HG03064 (cell line): ENCODE data around the gene TADA2B.

Experiments used
- ATAC-seq: cut with Tn5 transposase; IDR thresholded peaks from one replicate; pipeline ENCODE4 v1.9.1; 2021; ENCODE audit warnings: low read depth; ENCODE audit not compliant: unreplicated experiment

The TADA2B gene

DNA sequence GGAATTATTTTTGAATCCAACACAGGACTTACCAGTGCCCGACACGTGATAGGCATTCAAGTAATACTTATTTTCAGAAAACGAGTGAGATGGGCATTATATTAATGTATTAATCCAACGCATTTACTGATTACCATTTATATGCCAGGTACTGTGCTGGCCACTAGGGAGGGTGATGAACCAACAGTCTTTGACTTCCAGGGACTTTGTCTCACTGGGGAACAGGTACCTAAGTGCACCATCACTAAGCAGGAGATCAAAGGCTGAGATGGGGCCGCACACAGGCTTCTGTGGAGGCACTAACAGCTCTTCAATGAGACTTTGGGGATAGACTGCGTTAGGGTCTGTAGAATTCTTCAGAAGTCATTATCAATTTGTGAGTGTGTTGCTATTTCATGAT, 5.7 kb upstream of the TADA2B start:
- no peak for ATAC-seq

DNA sequence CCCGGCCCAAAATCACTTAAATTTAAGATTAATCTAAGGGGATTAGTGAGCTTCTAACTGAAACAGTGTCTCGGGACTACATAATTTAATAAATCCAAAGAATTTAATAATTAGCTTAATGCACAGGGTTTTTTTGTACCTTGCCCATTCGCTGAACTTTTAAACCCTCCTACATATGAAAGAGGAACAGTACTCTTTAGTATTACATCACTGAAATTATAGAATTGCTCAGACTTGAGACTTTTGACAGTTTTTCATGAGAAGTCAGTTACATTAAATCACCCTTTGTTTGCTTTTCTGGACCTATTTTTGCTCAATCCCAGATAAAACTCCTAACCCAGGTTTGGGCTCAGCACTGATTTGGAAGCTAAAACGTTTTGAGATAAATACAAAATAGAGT, 2.4 kb upstream of the TADA2B start:
- no peak for ATAC-seq

DNA sequence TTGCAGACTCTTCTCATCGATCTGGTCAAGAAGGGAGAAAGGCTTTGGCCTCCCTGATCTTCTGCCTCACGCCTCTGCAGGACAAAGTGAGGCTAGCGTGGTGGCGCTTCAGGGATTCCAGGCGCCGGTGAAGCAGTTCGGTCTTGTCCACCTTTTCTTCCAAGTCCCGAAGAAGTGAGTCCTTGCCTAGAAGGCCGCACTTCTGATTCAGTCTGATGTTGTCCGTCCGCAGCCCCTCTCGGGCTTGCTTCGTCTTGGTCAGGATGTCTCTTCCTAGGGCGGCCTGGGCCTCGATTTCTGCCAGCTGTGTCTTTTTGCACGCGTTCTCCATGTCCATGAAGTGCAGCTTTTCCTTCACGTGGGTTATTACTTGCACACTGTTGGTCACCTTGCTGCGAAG, 1.9 kb upstream of the TADA2B start:
- ATAC-seq = no peak

DNA sequence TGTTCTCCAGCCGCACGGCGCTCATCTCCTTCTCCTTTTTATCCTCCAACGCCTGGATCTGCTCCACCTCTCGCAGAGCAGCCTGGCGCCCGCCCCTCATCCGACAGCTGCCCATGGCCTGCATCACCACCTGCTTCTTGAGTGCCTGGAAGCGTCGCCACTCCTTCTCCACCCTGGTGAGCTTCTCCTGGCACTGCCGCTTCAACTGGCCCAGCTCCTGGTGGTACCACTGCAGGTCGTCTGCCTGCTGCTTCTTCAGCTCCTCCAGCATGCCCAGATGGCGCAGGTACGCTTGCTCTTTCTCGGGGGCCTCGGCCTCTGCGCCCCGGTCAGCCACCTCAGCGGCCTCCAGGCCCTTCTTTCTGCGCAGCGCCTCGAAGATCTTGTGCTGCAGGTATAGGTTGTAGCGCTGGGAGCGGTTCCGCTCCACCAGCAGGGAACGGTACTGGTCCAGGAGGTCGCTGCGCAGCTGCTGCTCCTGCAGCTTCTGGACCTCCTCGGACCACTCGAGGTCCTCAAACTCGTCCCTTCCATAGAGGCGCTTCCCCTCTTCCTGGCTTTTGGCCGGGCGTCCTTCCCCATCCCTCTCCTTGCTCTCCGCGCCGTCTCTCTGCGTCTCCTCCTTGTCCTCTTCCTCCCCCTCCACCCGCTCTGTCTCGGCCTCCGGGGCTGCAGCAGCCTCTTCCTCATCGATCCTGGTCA, 1.2 kb upstream of the TADA2B start:
- no peak for ATAC-seq

DNA sequence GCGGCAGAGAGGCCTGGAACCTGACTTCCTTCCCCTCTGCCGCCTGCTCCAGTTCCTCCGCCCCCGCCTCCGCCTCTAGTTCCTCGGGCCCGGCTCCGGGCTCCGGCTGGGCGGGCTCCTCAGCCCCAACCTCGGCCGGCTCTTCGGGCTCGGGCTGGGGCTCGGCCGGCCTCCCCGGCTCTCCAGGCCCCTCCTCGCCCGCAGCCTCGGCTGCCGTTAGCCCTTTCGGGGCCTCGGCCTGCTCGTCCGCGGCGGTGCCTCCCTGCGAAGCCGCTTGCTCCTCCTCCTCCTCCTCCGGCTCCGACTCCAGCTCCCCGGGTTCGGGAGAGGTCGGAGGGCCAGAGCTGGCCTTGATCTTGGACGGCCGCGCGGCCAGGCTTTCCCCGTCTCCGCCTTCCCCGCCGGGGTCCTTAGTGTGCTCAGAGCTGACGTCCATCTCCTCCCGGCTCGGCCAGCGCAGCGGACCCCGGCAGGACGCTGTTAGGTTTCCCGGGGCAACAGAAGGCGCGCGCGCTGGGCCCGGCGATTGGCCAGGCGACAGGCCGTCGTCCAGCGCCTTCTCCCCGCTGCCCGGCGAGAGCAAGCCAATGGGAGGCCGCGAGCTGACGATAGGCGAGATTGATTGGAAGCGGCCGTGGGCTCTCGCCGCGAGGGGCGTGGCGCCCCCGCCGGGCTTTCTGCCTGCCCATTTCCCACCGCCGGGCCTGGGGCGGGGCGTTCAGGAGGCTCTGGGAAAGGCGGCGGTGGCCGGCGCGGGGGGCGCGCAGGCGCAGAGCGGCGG, 479 bp upstream of the TADA2B start:
- ATAC-seq = peak; percentile 73

DNA sequence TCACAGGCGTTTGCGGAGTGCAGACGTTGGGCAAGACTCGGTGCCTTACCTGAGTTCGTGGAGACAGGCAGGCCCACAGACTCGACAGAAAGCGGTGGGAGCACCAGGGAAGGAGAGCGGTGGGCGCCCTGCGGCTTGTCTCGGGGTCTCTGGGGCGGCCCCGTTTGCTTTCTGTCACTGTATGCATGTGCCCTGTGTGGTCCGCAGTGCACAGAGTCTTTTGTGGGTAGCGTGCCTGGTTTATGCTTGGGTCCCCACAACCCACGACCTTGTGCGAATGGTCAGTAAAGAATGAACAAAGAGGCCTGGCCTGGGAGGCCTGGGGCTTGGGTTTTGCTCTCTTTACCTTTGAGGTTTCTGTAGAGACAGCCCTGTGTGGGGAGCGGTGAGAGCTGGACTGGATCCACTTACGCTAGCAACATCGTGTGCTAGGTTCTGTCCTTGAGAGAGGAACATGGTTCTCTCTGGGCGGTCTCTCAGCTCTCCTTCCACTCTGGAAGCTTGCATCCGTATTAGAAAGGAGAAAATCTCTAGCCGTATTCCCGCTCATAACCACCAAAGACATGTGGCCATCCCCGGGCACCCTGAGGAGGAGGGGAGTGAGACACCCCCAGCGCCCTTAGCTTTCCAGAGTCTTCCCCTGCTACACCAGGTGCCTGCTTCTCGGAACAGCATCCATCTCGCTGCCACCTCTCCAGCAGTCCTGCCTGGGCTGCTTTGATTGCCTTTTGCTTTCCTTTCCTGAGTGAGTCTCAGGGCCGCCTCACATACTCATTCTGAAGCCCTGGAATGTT, 1.2 kb downstream of the TADA2B start:
- no peak for ATAC-seq

DNA sequence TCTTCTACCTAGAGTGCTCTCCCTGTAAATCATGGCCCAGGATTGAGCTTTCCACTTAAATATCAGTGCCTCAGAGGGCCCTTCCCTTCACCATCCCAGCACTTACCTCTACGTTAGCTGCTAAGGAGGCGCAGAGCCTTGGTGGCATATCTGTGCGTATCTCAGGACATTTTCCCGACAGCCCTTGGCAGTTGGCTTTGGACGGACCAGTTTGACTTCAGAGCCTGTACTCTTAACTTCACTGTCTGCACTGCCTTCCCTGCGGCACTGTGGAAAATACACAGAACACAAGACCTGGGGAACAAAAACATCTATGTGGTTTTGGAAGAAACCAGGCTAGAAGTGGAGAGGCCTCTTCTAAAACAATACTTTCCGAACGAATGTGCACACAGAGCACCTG, 2.4 kb downstream of the TADA2B start:
- no peak for ATAC-seq

DNA sequence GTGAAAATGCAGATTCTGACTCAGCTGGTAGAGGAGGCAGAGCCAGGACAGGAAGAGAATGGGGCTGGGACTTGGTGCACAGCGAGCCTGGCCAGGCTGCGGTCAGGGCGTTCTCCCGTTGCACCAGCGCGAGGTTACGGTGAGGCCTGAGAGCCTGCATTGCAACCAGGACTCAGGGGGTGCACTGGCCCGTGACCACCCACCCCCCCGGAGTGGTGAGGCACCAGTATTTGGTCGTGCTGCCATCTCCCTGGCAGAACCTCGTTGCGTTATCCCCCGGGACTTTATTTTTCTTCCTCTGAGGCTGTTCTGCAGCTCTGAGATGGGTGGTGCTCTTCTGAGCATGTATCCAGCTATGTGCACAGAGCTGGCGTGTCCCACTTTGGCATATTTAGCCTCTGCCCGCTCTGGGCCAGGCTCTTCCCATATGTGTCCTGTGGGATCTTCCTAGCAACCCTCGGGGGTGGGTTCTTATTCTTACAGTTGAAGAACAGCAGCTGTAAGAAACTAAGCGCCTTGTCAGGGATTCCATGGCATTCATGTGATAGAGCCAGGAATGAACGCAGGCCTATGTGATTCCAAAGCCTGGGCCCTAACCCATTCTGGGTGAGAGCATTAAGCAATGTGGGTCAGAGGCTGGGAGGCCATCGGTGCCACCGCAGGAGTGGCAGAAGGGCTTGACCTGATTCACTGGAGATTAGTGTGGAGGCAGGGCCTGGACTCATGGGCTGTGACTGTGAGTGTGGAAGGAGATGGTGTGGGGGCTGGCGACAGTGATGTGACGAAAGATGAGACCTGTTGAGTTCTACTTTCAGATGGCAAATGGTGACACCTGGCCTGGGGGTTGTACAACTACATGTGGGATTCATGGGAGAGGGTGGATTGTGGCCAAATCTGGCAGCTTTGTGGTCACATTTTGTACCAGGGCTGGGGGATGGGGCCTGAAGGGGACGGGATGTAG, 3.1 kb downstream of the TADA2B start:
- no peak for ATAC-seq

DNA sequence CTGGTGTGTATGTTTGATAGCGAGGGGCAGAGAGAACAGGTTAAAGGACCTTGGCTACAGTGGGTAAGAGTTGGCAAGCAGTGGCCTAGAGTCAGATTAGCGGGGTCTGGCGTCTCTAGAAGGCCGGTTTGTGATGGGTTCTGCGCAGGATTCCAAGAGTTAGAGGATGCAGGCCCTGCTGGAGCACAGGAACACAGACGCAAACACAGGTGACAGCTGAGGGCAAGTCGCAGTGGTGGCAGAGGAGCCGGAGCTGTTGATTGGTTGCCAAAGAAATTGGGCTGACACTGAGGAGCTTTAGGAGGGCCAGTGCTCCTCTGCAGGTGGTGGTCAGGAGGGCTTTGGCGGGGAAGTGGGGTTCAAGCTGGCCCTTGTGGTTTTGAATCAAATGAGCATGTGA, 3.8 kb downstream of the TADA2B start:
- no peak for ATAC-seq

DNA sequence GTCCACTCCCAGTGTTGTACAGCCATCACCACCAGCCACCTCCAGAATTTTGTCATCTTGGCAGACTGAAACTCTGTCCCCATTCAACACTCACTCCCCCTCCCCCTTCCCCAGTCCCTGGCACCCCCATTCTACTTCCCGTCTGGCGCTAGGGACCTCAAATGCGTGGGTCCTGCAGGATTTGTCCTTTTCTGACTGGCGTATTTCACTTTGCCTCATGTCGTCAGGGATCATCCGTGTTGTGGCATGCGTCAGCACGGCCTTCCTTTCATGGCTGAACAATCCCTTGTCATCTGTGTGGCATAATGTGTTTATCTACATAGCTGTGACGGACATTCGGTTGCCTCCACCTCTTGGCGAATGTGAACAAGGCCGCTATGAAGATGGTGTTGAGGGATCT, 5.5 kb downstream of the TADA2B start:
- ATAC-seq = no peak

DNA sequence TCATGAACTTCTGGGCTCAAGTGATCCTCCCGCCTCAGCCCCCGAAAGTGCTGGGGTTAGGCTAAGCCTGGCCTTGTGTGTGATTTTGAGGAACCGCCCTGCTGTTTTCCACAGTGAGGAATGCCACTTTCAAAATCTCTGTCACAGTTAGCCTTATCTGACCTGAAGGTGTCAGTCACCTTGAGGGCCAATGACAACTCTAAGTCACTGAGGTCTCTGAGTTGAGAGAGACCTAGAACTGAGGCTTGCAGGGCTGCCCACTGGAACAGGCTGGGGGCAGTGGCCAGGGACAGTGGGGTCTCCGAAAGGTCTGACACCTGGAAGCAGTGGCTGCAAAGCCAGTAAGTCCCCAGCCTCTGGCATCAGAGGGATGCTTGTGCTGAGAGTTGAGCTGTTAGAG, 6.1 kb downstream of the TADA2B start:
- ATAC-seq = no peak

DNA sequence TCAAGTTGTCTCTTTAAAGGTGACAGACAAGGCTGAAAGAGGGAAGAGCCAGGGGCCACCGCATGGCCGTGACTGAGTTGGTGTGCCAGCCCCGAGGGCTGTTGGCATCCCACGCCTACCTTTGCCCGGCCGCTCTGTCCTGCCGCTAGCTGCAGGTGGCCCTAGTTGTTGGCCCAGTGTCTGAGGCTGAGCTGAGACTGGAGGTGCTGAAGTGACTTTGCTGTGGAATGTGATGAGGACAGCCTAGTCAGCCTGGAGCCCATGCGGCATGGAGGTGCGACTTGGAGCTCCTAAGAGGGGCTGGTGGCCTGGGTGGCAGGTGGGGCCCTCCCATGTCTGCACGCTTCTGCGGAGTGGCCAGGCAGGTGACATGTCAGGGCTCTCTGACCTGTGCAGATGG, 6.6 kb downstream of the TADA2B start:
- no peak for ATAC-seq

DNA sequence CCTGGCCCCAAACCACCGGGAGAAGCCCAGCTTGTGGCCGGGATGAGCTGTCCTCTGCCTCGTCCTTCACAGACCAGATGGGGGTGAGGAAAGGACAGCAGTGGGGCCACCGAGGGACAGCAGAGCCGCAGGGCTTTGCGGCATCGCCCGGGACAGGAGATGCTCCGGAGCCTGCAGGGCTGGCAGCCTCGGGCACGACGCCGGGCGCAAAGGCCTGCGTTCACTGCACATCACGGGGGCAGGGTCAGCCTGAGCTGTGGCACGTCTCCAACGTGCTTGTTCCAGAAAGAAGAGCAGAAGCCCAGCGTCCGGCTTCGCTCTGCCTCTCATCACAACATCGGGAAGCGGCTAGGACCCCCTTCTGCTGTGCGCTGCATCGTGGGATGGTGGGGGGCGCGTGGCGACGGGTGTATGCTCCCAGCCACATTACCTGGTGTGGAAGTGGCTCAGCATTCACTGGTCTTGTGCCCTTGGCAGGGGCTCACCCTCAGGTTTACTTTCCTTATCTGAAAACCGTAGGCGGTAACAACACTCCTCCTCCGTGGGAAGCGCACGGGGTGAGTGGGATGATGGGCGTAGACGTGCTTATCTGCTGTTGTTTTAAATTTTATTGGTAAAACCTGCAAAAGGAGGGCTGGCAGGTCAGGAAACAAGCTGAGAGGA, 7.4 kb downstream of the TADA2B start:
- ATAC-seq = no peak

DNA sequence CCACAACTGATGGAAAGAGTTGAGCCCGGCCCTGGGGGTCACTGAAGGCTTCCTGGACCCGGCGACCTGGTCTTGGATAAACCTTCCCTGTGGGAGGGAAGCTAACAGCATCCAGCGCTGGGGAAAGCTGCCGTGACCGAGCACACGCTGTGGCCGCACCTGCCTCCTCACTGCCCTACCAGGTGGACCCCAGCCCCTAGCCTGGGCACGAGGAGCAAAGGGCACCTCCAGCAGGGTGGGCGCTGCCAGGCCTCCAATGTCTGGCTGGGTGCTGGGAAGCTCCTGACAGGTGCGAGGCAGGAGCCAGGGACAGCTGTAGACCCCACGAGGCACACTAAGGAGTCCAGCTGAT, 7.9 kb downstream of the TADA2B start:
- no peak for ATAC-seq

DNA sequence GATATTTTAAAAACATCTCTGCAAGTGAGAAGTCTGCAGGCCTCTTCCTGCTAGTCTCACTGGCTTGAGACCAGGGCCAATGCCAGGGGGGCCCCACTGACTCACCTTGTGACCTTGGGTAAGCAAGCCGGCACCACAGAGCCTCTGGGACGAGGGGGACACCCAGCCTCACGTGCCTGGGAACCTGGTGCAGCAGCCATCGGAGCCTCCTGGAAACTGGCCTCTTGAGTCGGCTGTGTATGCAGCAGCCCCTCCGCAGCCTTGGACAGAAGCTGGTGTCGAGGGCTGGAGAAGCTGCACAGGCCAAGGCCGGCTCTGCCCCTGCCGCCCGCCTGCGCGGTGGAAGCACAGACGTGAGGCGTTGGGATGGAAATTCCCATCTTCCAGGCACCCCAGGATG, 8.7 kb downstream of the TADA2B start:
- ATAC-seq = no peak

DNA sequence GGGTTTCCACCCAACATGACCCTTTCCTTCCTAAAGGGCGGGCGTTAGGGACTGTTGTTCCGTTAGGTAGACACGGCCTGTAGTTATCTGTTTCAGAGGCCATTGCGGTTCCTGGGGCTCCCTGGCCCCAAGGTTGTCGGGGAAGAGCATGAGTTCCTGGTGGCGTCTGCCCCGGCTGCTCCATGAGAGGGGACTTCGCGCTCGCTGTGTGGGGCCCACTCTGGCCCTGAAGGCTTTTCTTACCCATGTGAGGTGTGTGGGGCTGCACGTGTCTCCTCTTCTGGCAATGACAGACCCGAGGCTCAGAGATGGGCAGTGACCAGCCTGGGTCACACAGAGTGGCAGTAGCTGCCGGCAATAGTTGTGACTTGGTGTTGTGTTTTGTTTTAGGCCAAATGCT, 9.1 kb downstream of the TADA2B start:
- no peak for ATAC-seq

DNA sequence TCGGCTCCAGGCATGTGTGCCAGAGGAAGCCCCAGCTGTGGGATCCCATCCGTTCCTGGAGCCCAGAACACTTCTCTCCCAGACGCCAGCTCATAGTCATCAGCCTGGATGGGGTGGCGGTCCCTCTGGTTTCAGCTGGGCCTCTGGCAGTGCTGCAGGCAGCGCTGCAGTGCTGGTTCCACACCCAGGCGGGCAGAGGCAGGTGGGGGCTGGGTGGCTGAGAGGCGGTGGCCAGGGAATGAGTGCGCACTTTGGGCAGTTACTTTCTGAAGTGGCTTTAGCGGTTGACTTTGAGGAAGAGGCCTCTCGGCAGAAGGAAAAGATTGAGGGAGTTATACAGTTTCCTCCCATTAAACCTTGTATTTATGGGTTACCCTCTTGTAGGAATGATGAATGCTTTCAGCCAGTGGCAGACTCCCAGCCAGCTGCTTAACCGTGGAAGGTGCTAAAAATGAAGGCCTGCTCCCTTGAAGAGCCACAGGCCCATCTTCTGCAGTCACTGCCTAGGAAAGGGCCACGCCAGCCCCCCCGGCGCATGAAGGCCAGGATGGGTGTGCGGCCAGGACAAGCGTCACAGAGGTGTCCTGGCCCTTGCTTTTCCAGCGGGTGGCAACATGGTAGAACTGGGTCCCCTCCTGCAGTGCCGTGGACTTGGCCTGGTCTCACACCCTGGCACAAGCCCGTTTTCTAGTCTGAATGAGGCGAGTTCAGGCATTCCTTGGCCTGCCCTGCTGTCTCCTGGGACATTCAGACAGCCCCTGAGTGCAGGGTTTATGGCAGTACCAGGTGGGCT, 9.9 kb downstream of the TADA2B start:
- ATAC-seq = no peak

DNA sequence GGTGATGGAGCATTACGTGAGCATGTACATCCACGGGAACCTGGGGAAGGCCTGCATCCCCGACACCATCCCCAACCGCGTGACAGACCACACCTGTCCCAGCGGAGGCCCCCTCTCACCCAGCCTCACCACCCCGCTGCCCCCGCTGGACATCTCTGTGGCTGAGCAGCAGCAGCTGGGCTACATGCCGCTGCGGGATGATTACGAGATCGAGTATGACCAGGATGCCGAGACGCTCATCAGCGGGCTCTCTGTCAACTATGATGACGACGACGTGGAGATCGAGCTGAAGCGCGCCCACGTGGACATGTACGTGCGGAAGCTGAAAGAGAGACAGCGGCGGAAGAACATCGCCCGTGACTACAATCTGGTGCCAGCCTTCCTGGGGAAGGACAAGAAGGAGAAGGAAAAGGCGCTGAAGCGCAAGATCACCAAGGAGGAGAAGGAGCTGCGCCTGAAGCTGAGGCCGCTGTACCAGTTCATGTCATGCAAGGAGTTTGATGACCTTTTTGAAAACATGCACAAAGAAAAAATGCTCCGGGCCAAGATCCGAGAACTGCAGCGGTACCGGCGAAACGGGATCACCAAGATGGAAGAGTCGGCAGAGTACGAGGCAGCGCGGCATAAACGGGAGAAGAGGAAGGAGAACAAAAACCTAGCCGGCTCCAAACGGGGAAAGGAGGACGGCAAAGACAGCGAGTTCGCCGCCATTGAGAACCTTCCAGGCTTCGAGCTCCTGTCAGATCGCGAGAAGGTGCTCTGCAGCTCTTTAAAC, 11.1 kb downstream of the TADA2B start:
- ATAC-seq = no peak
